ENCODE measurements around the gene DDR2.

Gene DDR2

GRCh38 chr1:162704673-162705424, 72.6 kb downstream of the DDR2 start:
- TF ChIP-seq GATA1 (IDR thresholded peaks at IDR 0.05; ENCODE audit: low read depth, low read length): no peak

GRCh38 chr1:162706003-162706402, 73.7 kb downstream of the DDR2 start:
- no peak for DNase-seq
- TF ChIP-seq GATA1 (IDR thresholded peaks at IDR 0.05; ENCODE audit: low read depth, low read length) (no peak), POLR2A (IDR thresholded peaks at IDR 0.05; ENCODE audit: low read length) (no peak)

More at GRCh38 chr1:162704673-162705424, 72.6 kb downstream of the DDR2 start:
- no peak for DNase-seq

- no peak for DNase-seq
- no peak for TF ChIP-seq POLR2A (IDR thresholded peaks at IDR 0.05; ENCODE audit: low read length)
- TF ChIP-seq GATA1 (IDR thresholded peaks at IDR 0.05; ENCODE audit: low read depth, low read length): no peak
These were observed 74.3 kb downstream of the DDR2 start for GRCh38 chr1:162706606-162707005.

GRCh38 chr1:162708286-162708685, 76.0 kb downstream of the DDR2 start:
- TF ChIP-seq GATA1 (IDR thresholded peaks at IDR 0.05; ENCODE audit: low read depth, low read length): no peak
- no peak for TF ChIP-seq POLR2A (IDR thresholded peaks at IDR 0.05; ENCODE audit: low read length)

GRCh38 chr1:162709132-162709860, 77.0 kb downstream of the DDR2 start:
- no peak for DNase-seq
- TF ChIP-seq GATA1 (IDR thresholded peaks at IDR 0.05; ENCODE audit: low read depth, low read length): no peak
- TF ChIP-seq POLR2A (IDR thresholded peaks at IDR 0.05; ENCODE audit: low read length): no peak

More at GRCh38 chr1:162708286-162708685, 76.0 kb downstream of the DDR2 start:
- DNase-seq: no peak

- no peak for TF ChIP-seq POLR2A (IDR thresholded peaks at IDR 0.05; ENCODE audit: low read length)
- TF ChIP-seq GATA1 (IDR thresholded peaks at IDR 0.05; ENCODE audit: low read depth, low read length): no peak
- DNase-seq: no peak
These were observed 77.6 kb downstream of the DDR2 start for GRCh38 chr1:162709870-162710269.

GRCh38 chr1:162710345-162710744, 78.1 kb downstream of the DDR2 start:
- TF ChIP-seq POLR2A (IDR thresholded peaks at IDR 0.05; ENCODE audit: low read length): no peak
- TF ChIP-seq GATA1 (IDR thresholded peaks at IDR 0.05; ENCODE audit: low read depth, low read length): no peak
- DNase-seq: no peak

GRCh38 chr1:162710780-162711465, 78.7 kb downstream of the DDR2 start:
- TF ChIP-seq GATA1 (IDR thresholded peaks at IDR 0.05; ENCODE audit: low read depth, low read length) (no peak), POLR2A (IDR thresholded peaks at IDR 0.05; ENCODE audit: low read length) (no peak)
- DNase-seq: no peak

GRCh38 chr1:162712317-162713029, 80.2 kb downstream of the DDR2 start:
- TF ChIP-seq POLR2A (IDR thresholded peaks at IDR 0.05; ENCODE audit: low read length): no peak
- no peak for TF ChIP-seq GATA1 (IDR thresholded peaks at IDR 0.05; ENCODE audit: low read depth, low read length)

GRCh38 chr1:162716123-162716522, 83.9 kb downstream of the DDR2 start:
- no peak for DNase-seq
- TF ChIP-seq GATA1 (IDR thresholded peaks at IDR 0.05; ENCODE audit: low read depth, low read length): no peak
- TF ChIP-seq POLR2A (IDR thresholded peaks at IDR 0.05; ENCODE audit: low read length): no peak

More at GRCh38 chr1:162712317-162713029, 80.2 kb downstream of the DDR2 start:
- DNase-seq: no peak

- DNase-seq: no peak
- no peak for TF ChIP-seq GATA1 (IDR thresholded peaks at IDR 0.05; ENCODE audit: low read depth, low read length)
- TF ChIP-seq POLR2A (IDR thresholded peaks at IDR 0.05; ENCODE audit: low read length): no peak
These were observed 84.3 kb downstream of the DDR2 start for GRCh38 chr1:162716552-162716951.

- TF ChIP-seq POLR2A (IDR thresholded peaks at IDR 0.05; ENCODE audit: low read length) (no peak), GATA1 (IDR thresholded peaks at IDR 0.05; ENCODE audit: low read depth, low read length) (no peak)
- DNase-seq: no peak
These were observed 85.4 kb downstream of the DDR2 start for GRCh38 chr1:162717548-162718184.

- no peak for TF ChIP-seq POLR2A (IDR thresholded peaks at IDR 0.05; ENCODE audit: low read length)
- no peak for TF ChIP-seq GATA1 (IDR thresholded peaks at IDR 0.05; ENCODE audit: low read depth, low read length)
- DNase-seq: no peak
These were observed 87.4 kb downstream of the DDR2 start for GRCh38 chr1:162719678-162720077.

Measured in erythroblast (primary cell).